ENCODE measurements around the gene MCF2L.

MCF2L gene

GRCh38 chr13:113084094-113084942 is 115.3 kb downstream of the MCF2L start:
- no peak for DNase-seq (ENCODE audit: low read depth in 3 of 3)

- DNase-seq (ENCODE audit: low read depth in 3 of 3), result no peak
These were observed 116.0 kb downstream of the MCF2L start for GRCh38 chr13:113084943-113085540.

GRCh38 chr13:113086031-113086750 is 117.2 kb downstream of the MCF2L start:
- no peak for DNase-seq (ENCODE audit: low read depth in 3 of 3)

- DNase-seq (ENCODE audit: low read depth in 3 of 3), result no peak
These were observed 118.2 kb downstream of the MCF2L start for GRCh38 chr13:113086991-113087922.

GRCh38 chr13:113087923-113088690 is 119.1 kb downstream of the MCF2L start:
- DNase-seq (ENCODE audit: low read depth in 3 of 3), result no peak

GRCh38 chr13:113088691-113089020 is 119.6 kb downstream of the MCF2L start:
- no peak for DNase-seq (ENCODE audit: low read depth in 3 of 3)

- no peak for DNase-seq (ENCODE audit: low read depth in 3 of 3)
These were observed 120.8 kb downstream of the MCF2L start for GRCh38 chr13:113089693-113090414.

GRCh38 chr13:113090415-113090770 is 121.4 kb downstream of the MCF2L start:
- no peak for DNase-seq (ENCODE audit: low read depth in 3 of 3)

- DNase-seq (ENCODE audit: low read depth in 3 of 3), result no peak
These were observed 121.8 kb downstream of the MCF2L start for GRCh38 chr13:113090806-113091205.

- DNase-seq (ENCODE audit: low read depth in 3 of 3), result no peak
These were observed 122.3 kb downstream of the MCF2L start for GRCh38 chr13:113091211-113091771.

- DNase-seq (ENCODE audit: low read depth in 3 of 3), result no peak
These were observed 123.1 kb downstream of the MCF2L start for GRCh38 chr13:113091891-113092775.

GRCh38 chr13:113092776-113093579 is 124.0 kb downstream of the MCF2L start:
- DNase-seq (ENCODE audit: low read depth in 3 of 3), result no peak

GRCh38 chr13:113093580-113094409 is 124.8 kb downstream of the MCF2L start:
- no peak for DNase-seq (ENCODE audit: low read depth in 3 of 3)

GRCh38 chr13:113094410-113094800 is 125.4 kb downstream of the MCF2L start:
- no peak for DNase-seq (ENCODE audit: low read depth in 3 of 3)

- DNase-seq (ENCODE audit: low read depth in 3 of 3), result no peak
These were observed 126.4 kb downstream of the MCF2L start for GRCh38 chr13:113095146-113096051.

GRCh38 chr13:113096052-113096744 is 127.2 kb downstream of the MCF2L start:
- DNase-seq (ENCODE audit: low read depth in 3 of 3), result no peak
